ENCODE data around the gene PTPRT. TPM values are rescaled to one million over a fixed set of nuclear protein-coding genes. Genes with fewer than 3 reads are reported as not detected.

Gene PTPRT
- total RNA-seq, 1 experiment from 2014 or later, result not detected

DNA sequence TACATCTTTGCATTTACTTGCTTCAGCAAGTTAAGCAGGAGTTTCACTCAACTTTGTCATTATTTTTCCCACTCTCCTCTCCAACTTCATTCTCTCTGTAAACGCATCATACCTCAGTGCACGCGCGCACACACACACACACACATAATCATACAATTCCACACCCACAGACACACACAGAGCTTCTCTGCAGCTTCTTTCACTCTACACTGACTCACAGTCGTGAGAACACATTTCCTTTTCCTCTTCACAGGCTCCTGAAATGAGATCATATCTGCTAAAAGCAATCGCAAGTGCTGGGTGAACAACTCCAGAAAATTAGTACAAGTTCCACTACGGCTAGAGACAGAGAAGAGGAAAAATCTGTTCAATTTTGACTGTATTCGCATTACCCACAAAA is 215.4 kb downstream of the PTPRT start:
- H3F3A ChIP-seq (ENCODE audit: low read length, unreplicated experiment), result no peaks in the 10 kb centered on the region
- no peaks in the 10 kb centered on the region for H3K4me1 ChIP-seq (ENCODE audit: insufficient read depth, low read length)
- no peaks in the 10 kb centered on the region for H3K79me2 ChIP-seq (ENCODE audit: low read length)
- H3K36me3 ChIP-seq (ENCODE audit: low read depth, low read length), result no peaks in the 10 kb centered on the region
- no TSS peak for BruUV-seq (replicated peaks)
- no peaks in the 10 kb centered on the region for H3K27me3 ChIP-seq (ENCODE audit: low read length)
- CTCF ChIA-PET, result no interaction called here
- H2AFZ ChIP-seq (ENCODE audit: low read length), result no peak overlapping the region
- POLR2A ChIA-PET (ENCODE audit: unreplicated experiment), result no interaction called here
- H3K9ac ChIP-seq (ENCODE audit: low read length), result no peak overlapping the region
- ATAC-seq (no peak), DNase-seq (no peak)
- no peak overlapping the region for H3K4me3 ChIP-seq (ENCODE audit: low read length)
- no peaks in the 10 kb centered on the region for H3K9me2 ChIP-seq (replicated peaks; ENCODE audit: low read length)
- intact Hi-C loops (cut with micrococcal nuclease), result no loop called here
- TF ChIP-seq, protein P1, sequence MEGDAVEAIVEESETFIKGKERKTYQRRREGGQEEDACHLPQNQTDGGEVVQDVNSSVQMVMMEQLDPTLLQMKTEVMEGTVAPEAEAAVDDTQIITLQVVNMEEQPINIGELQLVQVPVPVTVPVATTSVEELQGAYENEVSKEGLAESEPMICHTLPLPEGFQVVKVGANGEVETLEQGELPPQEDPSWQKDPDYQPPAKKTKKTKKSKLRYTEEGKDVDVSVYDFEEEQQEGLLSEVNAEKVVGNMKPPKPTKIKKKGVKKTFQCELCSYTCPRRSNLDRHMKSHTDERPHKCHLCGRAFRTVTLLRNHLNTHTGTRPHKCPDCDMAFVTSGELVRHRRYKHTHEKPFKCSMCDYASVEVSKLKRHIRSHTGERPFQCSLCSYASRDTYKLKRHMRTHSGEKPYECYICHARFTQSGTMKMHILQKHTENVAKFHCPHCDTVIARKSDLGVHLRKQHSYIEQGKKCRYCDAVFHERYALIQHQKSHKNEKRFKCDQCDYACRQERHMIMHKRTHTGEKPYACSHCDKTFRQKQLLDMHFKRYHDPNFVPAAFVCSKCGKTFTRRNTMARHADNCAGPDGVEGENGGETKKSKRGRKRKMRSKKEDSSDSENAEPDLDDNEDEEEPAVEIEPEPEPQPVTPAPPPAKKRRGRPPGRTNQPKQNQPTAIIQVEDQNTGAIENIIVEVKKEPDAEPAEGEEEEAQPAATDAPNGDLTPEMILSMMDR (conservative IDR thresholded peaks at IDR 0.05; ENCODE audit: low read depth, low read length), result no peak
- H3K4me2 ChIP-seq (ENCODE audit: low read length), result no peak overlapping the region
- H3K9me3 ChIP-seq (ENCODE audit: low read length), result peaks cover 10% of the 10 kb centered on the region; the same call in 1 of the 2 replicates
- H3K27ac ChIP-seq (ENCODE audit: low read length), result no peak overlapping the region
- no peaks in the 10 kb centered on the region for H4K20me1 ChIP-seq (ENCODE audit: low read length)

DNA sequence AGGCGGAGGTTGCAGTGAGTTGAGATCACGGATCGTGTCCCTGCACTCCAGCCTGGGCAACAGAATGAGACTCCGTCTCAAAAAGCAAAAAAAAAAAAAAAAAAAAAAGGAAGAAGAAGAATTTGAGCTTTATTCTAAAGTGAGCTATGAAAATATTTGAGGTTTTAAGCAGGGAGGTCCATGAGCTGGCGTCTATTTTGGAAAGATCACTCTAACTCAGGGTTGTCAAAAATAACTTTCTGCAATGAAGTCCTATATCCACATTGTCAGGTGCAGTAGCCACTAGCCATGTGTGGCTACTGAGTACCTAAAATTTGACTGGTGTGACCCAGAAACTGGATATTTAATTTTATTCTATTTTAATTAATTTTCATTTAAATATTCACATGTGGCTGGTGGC is 217.1 kb downstream of the PTPRT start:
- H3K27ac ChIP-seq (ENCODE audit: low read length), result no peak overlapping the region
- H3K4me3 ChIP-seq (ENCODE audit: low read length), result no peak overlapping the region
- H2AFZ ChIP-seq (ENCODE audit: low read length), result no peak overlapping the region
- no peaks in the 10 kb centered on the region for H4K20me1 ChIP-seq (ENCODE audit: low read length)
- H3F3A ChIP-seq (ENCODE audit: low read length, unreplicated experiment), result no peaks in the 10 kb centered on the region
- H3K4me2 ChIP-seq (ENCODE audit: low read length), result no peak overlapping the region
- no peaks in the 10 kb centered on the region for H3K79me2 ChIP-seq (ENCODE audit: low read length)
- no peaks in the 10 kb centered on the region for H3K36me3 ChIP-seq (ENCODE audit: low read depth, low read length)
- no peaks in the 10 kb centered on the region for H3K4me1 ChIP-seq (ENCODE audit: insufficient read depth, low read length)
- no peaks in the 10 kb centered on the region for H3K9me2 ChIP-seq (replicated peaks; ENCODE audit: low read length)
- CTCF ChIA-PET, result no interaction called here
- TF ChIP-seq EZH2 (IDR thresholded peaks at IDR 0.05; ENCODE audit: low read length, unreplicated experiment) (no peak), EZH2phosphoT487 (IDR thresholded peaks at IDR 0.05; ENCODE audit: borderline replicate concordance, low read length) (no peak)
- intact Hi-C loops (cut with micrococcal nuclease), result no loop called here
- H3K27me3 ChIP-seq (ENCODE audit: low read length), result no peaks in the 10 kb centered on the region
- BruUV-seq (replicated peaks), result no TSS peak
- no peak overlapping the region for H3K9ac ChIP-seq (ENCODE audit: low read length)
- no peak for ATAC-seq
- POLR2A ChIA-PET (ENCODE audit: unreplicated experiment), result no interaction called here
- H3K9me3 ChIP-seq (ENCODE audit: low read length), result peaks cover 9% of the 10 kb centered on the region; the same call in 1 of the 2 replicates
- DNase-seq, result no peak

DNA sequence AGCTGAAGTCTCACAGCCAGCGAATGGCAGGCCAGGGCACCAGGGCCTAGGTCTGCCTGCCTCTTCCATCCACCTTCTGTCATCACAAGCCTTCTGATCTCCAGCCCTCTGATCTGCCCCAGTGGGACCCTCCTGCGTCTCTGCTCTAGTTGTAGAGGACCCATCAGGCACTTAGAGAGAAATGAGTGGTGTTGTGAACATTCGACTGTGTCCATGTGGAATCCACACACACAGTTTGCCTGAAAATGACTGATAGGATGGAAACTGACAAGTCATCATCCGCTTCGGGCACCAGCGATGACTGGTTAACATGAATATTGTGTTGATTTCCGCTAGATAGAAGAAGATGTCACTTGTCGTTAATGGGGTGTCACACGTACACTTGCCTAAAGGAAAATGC is 221.0 kb downstream of the PTPRT start:
- Histone ChIP-seq H3K4me3 (ENCODE audit: low read length) (no peak overlapping the region), H3K4me2 (ENCODE audit: low read length) (no peak overlapping the region), H3K9me3 (ENCODE audit: low read length) (0 out of 2 replicates have a peak, but pooled peaks cover 5% of the 10 kb centered on the region), H3K27me3 (ENCODE audit: low read length) (0 out of 2 replicates have a peak, but pooled peaks cover 3% of the 10 kb centered on the region), H3K9me2 (replicated peaks; ENCODE audit: low read length) (no peaks in the 10 kb centered on the region), H3F3A (ENCODE audit: low read length, unreplicated experiment) (no peaks in the 10 kb centered on the region), H3K36me3 (ENCODE audit: low read depth, low read length) (no peaks in the 10 kb centered on the region), H2AFZ (ENCODE audit: low read length) (no peak overlapping the region), H3K79me2 (ENCODE audit: low read length) (no peaks in the 10 kb centered on the region), H3K27ac (ENCODE audit: low read length) (no peak overlapping the region), H3K9ac (ENCODE audit: low read length) (no peak overlapping the region), H4K20me1 (ENCODE audit: low read length) (no peaks in the 10 kb centered on the region), H3K4me1 (ENCODE audit: insufficient read depth, low read length) (no peaks in the 10 kb centered on the region)
- intact Hi-C loops (cut with micrococcal nuclease), result no loop called here
- ChIA-PET CTCF (no interaction called here), POLR2A (ENCODE audit: unreplicated experiment) (no interaction called here)
- BruUV-seq (replicated peaks), result no TSS peak
- DNase-seq, result no peak
- TF ChIP-seq, protein P1 (conservative IDR thresholded peaks at IDR 0.05; ENCODE audit: low read depth, low read length), result no peak
- TF ChIP-seq EZH2phosphoT487 (IDR thresholded peaks at IDR 0.05; ENCODE audit: borderline replicate concordance, low read length) (no peak), EZH2 (IDR thresholded peaks at IDR 0.05; ENCODE audit: low read length, unreplicated experiment) (no peak)
- ATAC-seq, result no peak

Data from PC-3 (cell line).